Fibroblast of lung (primary cell): Measurements from ENCODE around the gene ARFGAP3. TPM values are rescaled to one million over a fixed set of nuclear protein-coding genes. Genes with fewer than 3 reads are reported as not detected.

Experiments used
- DNase-seq, 2 donors: peaks; one replicate each; pipeline versions ENCODE4 v3.0.0 to v3.0.0-alpha.2; 2010; ENCODE audit warnings: low read depth in 2 of 2
- H2AFZ ChIP-seq: 2 replicates; pipeline ENCODE4 v1.5.1; 2012; ENCODE audit warnings: low read length, control low read depth, inconsistent platforms
- H3K27ac ChIP-seq: 2 replicates; pipeline ENCODE4 v1.5.1; 2011; ENCODE audit warnings: low read length, control low read depth; ENCODE audit not compliant: insufficient read depth
- H3K27me3 ChIP-seq: 2 replicates; pipeline ENCODE4 v1.5.1; 2011; ENCODE audit warnings: mild to moderate bottlenecking, low read length; ENCODE audit not compliant: control insufficient read depth, insufficient read depth
- H3K36me3 ChIP-seq: 2 replicates; pipeline ENCODE4 v1.5.1; 2011; ENCODE audit warnings: low read length; ENCODE audit not compliant: control insufficient read depth, insufficient read depth
- H3K4me1 ChIP-seq: 2 replicates; pipeline ENCODE4 v1.5.1; 2011; ENCODE audit warnings: low read length; ENCODE audit not compliant: control insufficient read depth, insufficient read depth; ENCODE audit errors: extremely low read depth
- H3K4me2 ChIP-seq: 2 replicates; pipeline ENCODE4 v1.5.1; 2011; ENCODE audit warnings: low read length, control low read depth; ENCODE audit not compliant: insufficient read depth; ENCODE audit errors: extremely low read depth
- H3K4me3 ChIP-seq, 4 experiments: fragments of 200-600 bp in 1 of 4; sonication (generic) in 1 of 4; replicated peaks in 1 of 4; 2 replicates each; pipeline ENCODE4 v1.5.1; 2011 to 2016; ENCODE audit warnings: low read length in 4 of 4, low read depth in 3 of 4, mild to moderate bottlenecking in 3 of 4, control low read depth in 2 of 4, inconsistent platforms in 1 of 4, mixed read lengths in 1 of 4; ENCODE audit not compliant: insufficient read depth in 1 of 4; ENCODE audit errors: control extremely low read depth in 1 of 4
- H3K79me2 ChIP-seq: 2 replicates; pipeline ENCODE4 v1.5.1; 2012; ENCODE audit warnings: mild to moderate bottlenecking, low read length, inconsistent platforms; ENCODE audit not compliant: control insufficient read depth, insufficient read depth
- H3K9ac ChIP-seq: 2 replicates; pipeline ENCODE4 v1.5.1; 2011; ENCODE audit warnings: mild to moderate bottlenecking, low read length, control low read depth; ENCODE audit not compliant: insufficient read depth
- H3K9me3 ChIP-seq: 2 replicates; pipeline ENCODE4 v1.5.1; 2012; ENCODE audit warnings: low read depth, low read length; ENCODE audit not compliant: control insufficient read depth, insufficient read depth
- H4K20me1 ChIP-seq: 2 replicates; pipeline ENCODE4 v1.5.1; 2011; ENCODE audit warnings: low read length; ENCODE audit not compliant: control insufficient read depth, insufficient read depth; ENCODE audit errors: extremely low read depth
- CTCF ChIP-seq, 2 donors: IDR thresholded peaks in 1 of 2; conservative IDR thresholded peaks in 1 of 2; 1 replicate in 1 of 2; 2 replicates in 1 of 2; pipeline ENCODE4 v1.5.1; 2011 to 2012; ENCODE audit warnings: low read length in 2 of 2, control low read depth in 1 of 2, inconsistent platforms in 1 of 2, low read depth in 1 of 2, mild to moderate bottlenecking in 1 of 2
- EZH2 ChIP-seq: IDR thresholded peaks from 2 replicates; pipeline ENCODE4 v1.5.1; 2012; ENCODE audit warnings: low read length, control low read depth, mild to moderate bottlenecking; ENCODE audit errors: missing control alignments
- polyA plus RNA-seq, 2 donors: library from polyadenylated mRNA; depleted of rRNA in 1 of 2; stranded (reverse) in 1 of 2; unstranded in 1 of 2; fragments of >200 nt; gene quantifications; 2 replicates each; pipeline ENCODE4 v1.2.1, GENCODE V29; 2011 to 2012; ENCODE audit warnings: missing spikeins in 1 of 2
- total RNA-seq: library from RNA; depleted of rRNA; stranded (reverse); fragments of >200 nt; gene quantifications from 2 replicates; pipeline ENCODE4 v1.2.1, GENCODE V29; 2014

Gene ARFGAP3
- total and polyA plus RNA-seq, 2 donors (not counting 1 experiment from before 2014, with no cell fraction given), result 62.1 to 74.1 TPM

GRCh38 chr22:42842658-42843370, 14.3 kb downstream of the ARFGAP3 start:
- Histone ChIP-seq H4K20me1 (no peaks in the 10 kb centered on the region), H3K4me3 (no peak overlapping the region), H3K27me3 (no peaks in the 10 kb centered on the region), H3K36me3 (peaks cover 2% of the 10 kb centered on the region), H3K4me2 (no peak overlapping the region), H3K27ac (no peak overlapping the region), H3K9ac (no peak overlapping the region), H2AFZ (no peak overlapping the region), H3K79me2 (peaks cover 12% of the 10 kb centered on the region), H3K9me3 (no peaks in the 10 kb centered on the region), H3K4me1 (peaks cover 2% of the 10 kb centered on the region)
- TF ChIP-seq EZH2, result no peak
- no peak for TF ChIP-seq CTCF (conservative IDR thresholded peaks at IDR 0.05 in 1 of 2, IDR thresholded peaks at IDR 0.05 in 1 of 2; ENCODE audit: low read depth in 1 of 2, low read length in 2 of 2)
- peak in 1 of 2 donors; percentile 47 for DNase-seq

GRCh38 chr22:42841444-42841843, 15.6 kb downstream of the ARFGAP3 start:
- DNase-seq, result peak in 1 of 2 donors; percentile 80
- H3K4me1 ChIP-seq, result peaks cover 2% of the 10 kb centered on the region
- no peaks in the 10 kb centered on the region for H3K27me3 ChIP-seq
- H3K4me2 ChIP-seq, result no peak overlapping the region
- no peaks in the 10 kb centered on the region for H3K9me3 ChIP-seq
- H4K20me1 ChIP-seq, result no peaks in the 10 kb centered on the region
- no peak for TF ChIP-seq EZH2
- no peak for TF ChIP-seq CTCF (conservative IDR thresholded peaks at IDR 0.05 in 1 of 2, IDR thresholded peaks at IDR 0.05 in 1 of 2; ENCODE audit: low read depth in 1 of 2, low read length in 2 of 2)
- no peak overlapping the region for H2AFZ ChIP-seq
- no peak overlapping the region for H3K4me3 ChIP-seq
- H3K27ac ChIP-seq, result peak overlapping the region; percentile 14
- H3K79me2 ChIP-seq, result peaks cover 11% of the 10 kb centered on the region
- no peak overlapping the region for H3K9ac ChIP-seq
- H3K36me3 ChIP-seq, result peaks cover 2% of the 10 kb centered on the region

- H3K36me3 ChIP-seq, result peaks cover 6% of the 10 kb centered on the region
- TF ChIP-seq EZH2 (no peak), CTCF (conservative IDR thresholded peaks at IDR 0.05 in 1 of 2, IDR thresholded peaks at IDR 0.05 in 1 of 2; ENCODE audit: low read depth in 1 of 2, low read length in 2 of 2) (no peak)
Observed at GRCh38 chr22:42837556-42837955, 19.5 kb downstream of the ARFGAP3 start.

More at GRCh38 chr22:42837556-42837955, 19.5 kb downstream of the ARFGAP3 start:
- Histone ChIP-seq H3K9me3 (no peaks in the 10 kb centered on the region), H3K79me2 (peaks cover 6% of the 10 kb centered on the region), H4K20me1 (no peaks in the 10 kb centered on the region), H3K4me2 (no peak overlapping the region), H3K4me1 (peaks cover 2% of the 10 kb centered on the region), H3K27ac (no peak overlapping the region), H3K9ac (no peak overlapping the region), H2AFZ (no peak overlapping the region), H3K4me3 (no peak overlapping the region), H3K27me3 (no peaks in the 10 kb centered on the region)
- DNase-seq, result no peak
